T-helper 2 cell treated with Interferon-gamma antibody and Interleukin-4, amounts not matched to agents 5 μg/mL and 100 μg/mL, for 36 hours (primary cell): ENCODE data around the gene KANSL2.
A peak's percentile ranks its signal among the peaks of the same experiment; 100 is the strongest.
"Not testable (repeated sequence)": the region's sequence is repeated elsewhere in the genome, so short reads cannot be mapped to it uniquely, and the experiment has no call there.

Experiments
- DNase-seq: peaks from one replicate; pipeline ENCODE4 v3.0.0; 2021; ENCODE audit warnings: low spot score
- H3K27ac Mint-ChIP-seq: one replicate; pipeline ENCODE4 v1.8.0; 2021; ENCODE audit warnings: mild to moderate bottlenecking, mixed read lengths
- H3K27me3 Mint-ChIP-seq: one replicate; pipeline ENCODE4 v1.8.0; 2021; ENCODE audit warnings: low read depth, mixed read lengths
- H3K36me3 Mint-ChIP-seq: one replicate; pipeline ENCODE4 v1.8.0; 2021; ENCODE audit warnings: low read depth, mixed read lengths
- H3K4me1 Mint-ChIP-seq: one replicate; pipeline ENCODE4 v1.8.0; 2021; ENCODE audit warnings: low read depth, mixed read lengths
- H3K4me3 Mint-ChIP-seq: one replicate; pipeline ENCODE4 v1.8.0; 2022; ENCODE audit warnings: mild to moderate bottlenecking, moderate library complexity, mixed read lengths
- H3K9me3 Mint-ChIP-seq: one replicate; pipeline ENCODE4 v1.8.0; 2021; ENCODE audit warnings: mixed read lengths

Gene KANSL2

GRCh38 chr12:48681710-48682532 lies at the start of gene KANSL2:
Gene KANSL2 (minus strand): TSS chr12:48682238. CDS start chr12:48681632, 606 bp downstream.
- Mint-ChIP-seq H3K4me1 (peaks cover 40% of the 10 kb centered on the region), H3K36me3 (peaks cover 38% of the 10 kb centered on the region), H3K27me3 (no peaks in the 10 kb centered on the region), H3K4me3 (peak within 1 kb of the TSS; percentile 96), H3K9me3 (no peaks in the 10 kb centered on the region), H3K27ac (peak within 1 kb of the TSS; percentile 96)
- DNase-seq, result peak; percentile 97

- Mint-ChIP-seq H3K27me3 (peaks cover 5% of the 10 kb centered on the region), H3K9me3 (no peaks in the 10 kb centered on the region), H3K36me3 (no peaks in the 10 kb centered on the region), H3K4me1 (no peaks in the 10 kb centered on the region), H3K27ac (no peak overlapping the region), H3K4me3 (no peak overlapping the region)
- DNase-seq, result no peak
These were observed 46.8 kb upstream of the KANSL2 start for GRCh38 chr12:48728807-48729206.

GRCh38 chr12:48720737-48721136 lies 38.7 kb upstream of the KANSL2 start:
- not testable (repeated sequence) for DNase-seq, H3K27me3 Mint-ChIP-seq
- H3K9me3 Mint-ChIP-seq, result peaks cover 11% of the 10 kb centered on the region

GRCh38 chr12:48720171-48720570 lies 38.1 kb upstream of the KANSL2 start:
- not testable (repeated sequence) for H3K4me1 Mint-ChIP-seq, DNase-seq, H3K27me3 Mint-ChIP-seq, H3K4me3 Mint-ChIP-seq, H3K27ac Mint-ChIP-seq
- Mint-ChIP-seq H3K9me3 (peaks cover 11% of the 10 kb centered on the region), H3K36me3 (peaks cover 21% of the 10 kb centered on the region)

More at GRCh38 chr12:48720737-48721136, 38.7 kb upstream of the KANSL2 start:
- H3K4me1 Mint-ChIP-seq, H3K27ac Mint-ChIP-seq, H3K4me3 Mint-ChIP-seq: not testable (repeated sequence)
- H3K36me3 Mint-ChIP-seq, result peaks cover 19% of the 10 kb centered on the region

GRCh38 chr12:48719002-48719401 lies 37.0 kb upstream of the KANSL2 start:
- Mint-ChIP-seq H3K4me1 (peaks cover 16% of the 10 kb centered on the region), H3K9me3 (peaks cover 11% of the 10 kb centered on the region), H3K36me3 (peaks cover 30% of the 10 kb centered on the region)
- not testable (repeated sequence) for H3K27me3 Mint-ChIP-seq, H3K27ac Mint-ChIP-seq, H3K4me3 Mint-ChIP-seq, DNase-seq

GRCh38 chr12:48717252-48717695 lies 35.2 kb upstream of the KANSL2 start:
- H3K27ac Mint-ChIP-seq, result peak overlapping the region; percentile 100
- DNase-seq, result no peak
- H3K27me3 Mint-ChIP-seq, result peaks cover 3% of the 10 kb centered on the region
- H3K9me3 Mint-ChIP-seq, result peaks cover 11% of the 10 kb centered on the region
- peaks cover 24% of the 10 kb centered on the region for H3K4me1 Mint-ChIP-seq
- H3K36me3 Mint-ChIP-seq, result peaks cover 43% of the 10 kb centered on the region
- peak overlapping the region; percentile 93 for H3K4me3 Mint-ChIP-seq

- peak within 1 kb of the TSS; percentile 93 for H3K4me3 Mint-ChIP-seq
- H3K36me3 Mint-ChIP-seq, result peaks cover 43% of the 10 kb centered on the region
- H3K4me1 Mint-ChIP-seq, result peaks cover 24% of the 10 kb centered on the region
- peak within 1 kb of the TSS; percentile 100 for H3K27ac Mint-ChIP-seq
- H3K9me3 Mint-ChIP-seq, result peaks cover 11% of the 10 kb centered on the region
- DNase-seq, result peak; percentile 100
- H3K27me3 Mint-ChIP-seq, result peaks cover 3% of the 10 kb centered on the region
These were observed 34.6 kb upstream of the KANSL2 start, which contains the start of gene CCNT1 for GRCh38 chr12:48716493-48717251. Gene CCNT1 (minus strand): TSS chr12:48716707. CDS start chr12:48716675, 32 bp downstream.

- Mint-ChIP-seq H3K27me3 (peaks cover 3% of the 10 kb centered on the region), H3K4me3 (peak overlapping the region; percentile 93), H3K27ac (peak overlapping the region; percentile 100), H3K4me1 (peaks cover 24% of the 10 kb centered on the region), H3K9me3 (peaks cover 9% of the 10 kb centered on the region), H3K36me3 (peaks cover 47% of the 10 kb centered on the region)
- no peak for DNase-seq
These were observed 34.1 kb upstream of the KANSL2 start for GRCh38 chr12:48716168-48716492.

GRCh38 chr12:48712209-48712608 lies 30.2 kb upstream of the KANSL2 start:
- Mint-ChIP-seq H3K36me3 (peaks cover 55% of the 10 kb centered on the region), H3K4me3 (no peak overlapping the region), H3K27me3 (peaks cover 3% of the 10 kb centered on the region), H3K4me1 (peaks cover 30% of the 10 kb centered on the region), H3K27ac (no peak overlapping the region), H3K9me3 (no peaks in the 10 kb centered on the region)
- DNase-seq, result no peak

- peaks cover 45% of the 10 kb centered on the region for H3K36me3 Mint-ChIP-seq
- H3K4me1 Mint-ChIP-seq, DNase-seq, H3K27me3 Mint-ChIP-seq, H3K4me3 Mint-ChIP-seq, H3K9me3 Mint-ChIP-seq, H3K27ac Mint-ChIP-seq: not testable (repeated sequence)
These were observed 16.8 kb upstream of the KANSL2 start for GRCh38 chr12:48698822-48699221.

GRCh38 chr12:48696626-48697025 lies 14.6 kb upstream of the KANSL2 start:
- DNase-seq, result no peak
- no peak overlapping the region for H3K4me3 Mint-ChIP-seq
- no peak overlapping the region for H3K27ac Mint-ChIP-seq
- H3K36me3 Mint-ChIP-seq, result peaks cover 56% of the 10 kb centered on the region
- H3K4me1 Mint-ChIP-seq, result peaks cover 4% of the 10 kb centered on the region
- no peaks in the 10 kb centered on the region for H3K9me3 Mint-ChIP-seq
- H3K27me3 Mint-ChIP-seq, result no peaks in the 10 kb centered on the region

- Mint-ChIP-seq H3K9me3 (no peaks in the 10 kb centered on the region), H3K36me3 (peaks cover 61% of the 10 kb centered on the region), H3K4me3 (no peak overlapping the region), H3K27ac (no peak overlapping the region), H3K27me3 (no peaks in the 10 kb centered on the region), H3K4me1 (peaks cover 4% of the 10 kb centered on the region)
- DNase-seq, result no peak
These were observed 13.8 kb upstream of the KANSL2 start for GRCh38 chr12:48695859-48696258.

GRCh38 chr12:48694038-48694437 lies 12.0 kb upstream of the KANSL2 start:
- Mint-ChIP-seq H3K9me3 (no peaks in the 10 kb centered on the region), H3K36me3 (peaks cover 59% of the 10 kb centered on the region), H3K4me3 (no peak overlapping the region), H3K27me3 (no peaks in the 10 kb centered on the region), H3K4me1 (peaks cover 5% of the 10 kb centered on the region), H3K27ac (no peak overlapping the region)
- DNase-seq, result no peak

GRCh38 chr12:48693572-48693971 lies 11.5 kb upstream of the KANSL2 start:
- peaks cover 64% of the 10 kb centered on the region for H3K36me3 Mint-ChIP-seq
- no peak overlapping the region for H3K27ac Mint-ChIP-seq
- H3K4me3 Mint-ChIP-seq, result no peak overlapping the region
- H3K4me1 Mint-ChIP-seq, result peaks cover 10% of the 10 kb centered on the region
- no peak for DNase-seq
- H3K9me3 Mint-ChIP-seq, result no peaks in the 10 kb centered on the region
- no peaks in the 10 kb centered on the region for H3K27me3 Mint-ChIP-seq
